OCI-LY1 (cell line): ENCODE data around the gene ZFP69.

Experiments
- EZH2 ChIP-seq: fragments of 200-600 bp; sonication (generic), shearing (Covaris generic); IDR thresholded peaks from 2 replicates; pipeline ENCODE4 v1.8.0; 2017; ENCODE audit warnings: borderline replicate concordance, mixed run types, mild to moderate bottlenecking, antibody characterized with exemption, low read length, moderate library complexity, mixed read lengths
- TF ChIP-seq, protein P1 (sequence below): fragments of 200-600 bp; sonication (generic), shearing (Covaris generic); IDR thresholded peaks from 2 replicates; pipeline ENCODE4 v1.5.1; 2017; ENCODE audit warnings: mild to moderate bottlenecking, antibody characterized with exemption, low read length, moderate library complexity, mixed read lengths

GRCh38 chr1:40431385-40431784, 45.7 kb upstream of the ZFP69 start:
- TF ChIP-seq, protein P1, sequence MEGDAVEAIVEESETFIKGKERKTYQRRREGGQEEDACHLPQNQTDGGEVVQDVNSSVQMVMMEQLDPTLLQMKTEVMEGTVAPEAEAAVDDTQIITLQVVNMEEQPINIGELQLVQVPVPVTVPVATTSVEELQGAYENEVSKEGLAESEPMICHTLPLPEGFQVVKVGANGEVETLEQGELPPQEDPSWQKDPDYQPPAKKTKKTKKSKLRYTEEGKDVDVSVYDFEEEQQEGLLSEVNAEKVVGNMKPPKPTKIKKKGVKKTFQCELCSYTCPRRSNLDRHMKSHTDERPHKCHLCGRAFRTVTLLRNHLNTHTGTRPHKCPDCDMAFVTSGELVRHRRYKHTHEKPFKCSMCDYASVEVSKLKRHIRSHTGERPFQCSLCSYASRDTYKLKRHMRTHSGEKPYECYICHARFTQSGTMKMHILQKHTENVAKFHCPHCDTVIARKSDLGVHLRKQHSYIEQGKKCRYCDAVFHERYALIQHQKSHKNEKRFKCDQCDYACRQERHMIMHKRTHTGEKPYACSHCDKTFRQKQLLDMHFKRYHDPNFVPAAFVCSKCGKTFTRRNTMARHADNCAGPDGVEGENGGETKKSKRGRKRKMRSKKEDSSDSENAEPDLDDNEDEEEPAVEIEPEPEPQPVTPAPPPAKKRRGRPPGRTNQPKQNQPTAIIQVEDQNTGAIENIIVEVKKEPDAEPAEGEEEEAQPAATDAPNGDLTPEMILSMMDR = no peak
- TF ChIP-seq EZH2 = no peak
